GM12878 (cell line): ENCODE results near the gene ZSCAN22. TPM values are rescaled to one million over a fixed set of nuclear protein-coding genes. Genes with fewer than 3 reads are reported as not detected.

ENCODE experiments used
- CBX5 ChIP-seq: sonication (generic); IDR thresholded peaks from 2 replicates; pipeline ENCODE4 v1.6.1; 2016; ENCODE audit warnings: low read depth, moderate library complexity, mild to moderate bottlenecking, inconsistent platforms
- CREB1 ChIP-seq: IDR thresholded peaks from 2 replicates; pipeline ENCODE4 v1.6.1; 2012; ENCODE audit warnings: low read depth, mild to moderate bottlenecking, inconsistent platforms
- CREM ChIP-seq: IDR thresholded peaks from 2 replicates; pipeline ENCODE4 v1.6.1; 2014; ENCODE audit warnings: antibody characterized with exemption, low read depth
- DPF2 ChIP-seq: fragments of 450-650 bp; IDR thresholded peaks from 2 replicates; pipeline ENCODE4 v1.6.1; 2017; ENCODE audit warnings: mild to moderate bottlenecking
- ESRRA ChIP-seq: IDR thresholded peaks from 2 replicates; pipeline ENCODE4 v1.6.1; 2012; ENCODE audit warnings: mild to moderate bottlenecking, low read length, improper control_type of control experiment
- JUNB ChIP-seq: IDR thresholded peaks from 2 replicates; pipeline ENCODE4 v1.6.1; 2016; ENCODE audit warnings: antibody characterized with exemption, mild to moderate bottlenecking
- MEF2A ChIP-seq: IDR thresholded peaks from 2 replicates; pipeline ENCODE4 v1.6.1; 2011; ENCODE audit warnings: low read depth, mild to moderate bottlenecking, low read length, moderate library complexity; ENCODE audit not compliant: insufficient read depth
- MYB ChIP-seq: fragments of 150-350 bp; IDR thresholded peaks from 2 replicates; pipeline ENCODE4 v1.6.1; 2014; ENCODE audit warnings: mild to moderate bottlenecking, low read depth, low read length, borderline replicate concordance
- NR2F1 ChIP-seq: fragments of 450-650 bp; conservative IDR thresholded peaks from 2 replicates; pipeline ENCODE4 v1.6.1; 2017; ENCODE audit warnings: mild to moderate bottlenecking
- PAX5 ChIP-seq: IDR thresholded peaks from 2 replicates; pipeline ENCODE4 v1.6.1; 2011; ENCODE audit warnings: low read depth, low read length, borderline replicate concordance
- PKNOX1 ChIP-seq: fragments of 450-650 bp; IDR thresholded peaks from 2 replicates; pipeline ENCODE4 v1.6.1; 2016; ENCODE audit warnings: mild to moderate bottlenecking
- POLR2AphosphoS2 ChIP-seq: IDR thresholded peaks from 2 replicates; pipeline ENCODE4 v1.6.1; 2011; ENCODE audit warnings: low read depth, mild to moderate bottlenecking, low read length, improper control_type of control experiment, moderate library complexity
- RUNX3 ChIP-seq: IDR thresholded peaks from 2 replicates; pipeline ENCODE4 v1.6.1; 2012; ENCODE audit warnings: low read length, inconsistent platforms
- SKIL ChIP-seq: fragments of 450-650 bp; IDR thresholded peaks from 2 replicates; pipeline ENCODE4 v1.6.1; 2017; ENCODE audit warnings: mild to moderate bottlenecking, low read depth, inconsistent platforms; ENCODE audit not compliant: poor library complexity, severe bottlenecking
- TAF1 ChIP-seq: IDR thresholded peaks from 2 replicates; pipeline ENCODE4 v1.6.1; 2011; ENCODE audit warnings: mild to moderate bottlenecking, low read depth, low read length, borderline replicate concordance
- TCF12 ChIP-seq: IDR thresholded peaks from 2 replicates; pipeline ENCODE4 v1.6.1; 2011; ENCODE audit warnings: low read depth, mild to moderate bottlenecking, low read length
- ZNF274 ChIP-seq: IDR thresholded peaks from one replicate; pipeline ENCODE4 v1.8.0; 2011; ENCODE audit not compliant: insufficient read length, insufficient read depth
- ZNF687 ChIP-seq: fragments of 450-650 bp; IDR thresholded peaks from 2 replicates; pipeline ENCODE4 v1.6.1; 2017; ENCODE audit warnings: mild to moderate bottlenecking, moderate library complexity
- polyA plus RNA-seq, 11 experiments: library from polyadenylated mRNA; depleted of rRNA in 4 of 11; unstranded in 6 of 11; stranded (reverse) in 5 of 11; fragments of >200 nt; fragmentation: Nextera tagmentation in 4 of 11; fragmentation: Illumina TruSeq in 1 of 11; extraction: Ambion mirVana in 4 of 11; extraction: Trizol in 1 of 11; gene quantifications; 1 replicate in 1 of 11; 2 replicates in 10 of 11; pipeline versions ENCODE4 v1.2.1 to v1.2.3, GENCODE V29; 2011 to 2016; ENCODE audit warnings: inconsistent platforms in 2 of 11, missing spikeins in 2 of 11, low read depth in 1 of 11
- total RNA-seq, 4 experiments: library from RNA; depleted of rRNA in 3 of 4; stranded (reverse); fragments of >200 nt in 3 of 4; fragmentation: Illumina TruSeq in 1 of 4; extraction: Trizol in 1 of 4; gene quantifications; 2 replicates each; pipeline versions ENCODE4 v1.2.1 to v1.2.3, GENCODE V29; 2013 to 2021
- TF ChIP-seq, protein P1 (sequence below): fragments of 450-650 bp; IDR thresholded peaks from 2 replicates; pipeline ENCODE4 v1.6.1; 2017; ENCODE audit warnings: mild to moderate bottlenecking
- TF ChIP-seq, protein P2 (sequence below): IDR thresholded peaks from 2 replicates; pipeline ENCODE4 v1.6.1; 2011; ENCODE audit warnings: mild to moderate bottlenecking, low read depth, low read length, moderate library complexity; ENCODE audit not compliant: insufficient replicate concordance

ZSCAN22 gene
- total and polyA plus RNA-seq, 10 of the 15 experiments (the other 5 are each of a cell fraction or from before 2014, with no cell fraction given): 0.49 to 3.9 (median 2.6) TPM

DNA sequence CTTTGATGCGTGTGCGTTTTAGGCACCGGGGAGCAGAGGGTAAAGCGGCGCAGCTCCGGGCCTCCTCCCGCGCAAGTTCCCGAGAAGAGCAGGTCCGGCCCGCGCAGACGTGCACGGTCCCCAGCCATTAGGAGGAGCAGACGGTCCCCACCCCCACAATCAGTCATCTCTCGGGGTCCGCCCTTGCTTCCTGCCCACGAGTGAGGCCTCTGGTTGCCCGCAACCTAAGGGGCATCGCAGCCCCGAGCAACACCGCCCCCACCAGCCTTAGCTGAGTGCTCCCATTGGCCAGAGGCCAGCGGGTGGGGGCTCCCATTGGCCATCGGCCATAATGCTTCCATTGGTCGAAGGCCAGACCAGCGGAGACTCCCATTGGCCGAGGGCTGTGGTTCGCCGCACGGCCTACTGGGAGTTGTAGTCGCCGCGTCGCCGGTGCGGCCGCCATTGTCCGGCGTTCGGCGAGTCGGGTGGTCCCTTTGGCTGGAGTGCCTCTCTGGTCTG, 48.2 kb upstream of the ZSCAN22 start, which contains the start of gene ZNF8 (continued):
- TF ChIP-seq ZNF687: peak; percentile 50
- TF ChIP-seq ZNF274: no peak
- TF ChIP-seq MEF2A: peak; percentile 60; the same call in 1 of the 2 replicates
- TF ChIP-seq SKIL: peak; percentile 29
- TF ChIP-seq ESRRA: no peak
- peak; percentile 60; the same call in 1 of the 2 replicates for TF ChIP-seq TCF12
- peak; percentile 61; the same call in 1 of the 2 replicates for TF ChIP-seq TAF1
- peak; percentile 53; the same call in 1 of the 2 replicates for TF ChIP-seq CREB1
- peak; percentile 80 for TF ChIP-seq RUNX3
- TF ChIP-seq PAX5: peak; percentile 48; the same call in 1 of the 2 replicates
- TF ChIP-seq DPF2: no peak
- peak; percentile 54; the same call in 1 of the 2 replicates for TF ChIP-seq CBX5
- TF ChIP-seq NR2F1: 0 out of 2 replicates have a peak, but pooled peaks have one; percentile 27
- peak; percentile 88 for TF ChIP-seq PKNOX1
- TF ChIP-seq, protein P1, sequence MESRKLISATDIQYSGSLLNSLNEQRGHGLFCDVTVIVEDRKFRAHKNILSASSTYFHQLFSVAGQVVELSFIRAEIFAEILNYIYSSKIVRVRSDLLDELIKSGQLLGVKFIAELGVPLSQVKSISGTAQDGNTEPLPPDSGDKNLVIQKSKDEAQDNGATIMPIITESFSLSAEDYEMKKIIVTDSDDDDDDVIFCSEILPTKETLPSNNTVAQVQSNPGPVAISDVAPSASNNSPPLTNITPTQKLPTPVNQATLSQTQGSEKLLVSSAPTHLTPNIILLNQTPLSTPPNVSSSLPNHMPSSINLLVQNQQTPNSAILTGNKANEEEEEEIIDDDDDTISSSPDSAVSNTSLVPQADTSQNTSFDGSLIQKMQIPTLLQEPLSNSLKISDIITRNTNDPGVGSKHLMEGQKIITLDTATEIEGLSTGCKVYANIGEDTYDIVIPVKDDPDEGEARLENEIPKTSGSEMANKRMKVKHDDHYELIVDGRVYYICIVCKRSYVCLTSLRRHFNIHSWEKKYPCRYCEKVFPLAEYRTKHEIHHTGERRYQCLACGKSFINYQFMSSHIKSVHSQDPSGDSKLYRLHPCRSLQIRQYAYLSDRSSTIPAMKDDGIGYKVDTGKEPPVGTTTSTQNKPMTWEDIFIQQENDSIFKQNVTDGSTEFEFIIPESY: no peak
- no peak; the same call in 1 of the 2 replicates for TF ChIP-seq JUNB
- TF ChIP-seq POLR2AphosphoS2: peak; percentile 93
- TF ChIP-seq, protein P2, sequence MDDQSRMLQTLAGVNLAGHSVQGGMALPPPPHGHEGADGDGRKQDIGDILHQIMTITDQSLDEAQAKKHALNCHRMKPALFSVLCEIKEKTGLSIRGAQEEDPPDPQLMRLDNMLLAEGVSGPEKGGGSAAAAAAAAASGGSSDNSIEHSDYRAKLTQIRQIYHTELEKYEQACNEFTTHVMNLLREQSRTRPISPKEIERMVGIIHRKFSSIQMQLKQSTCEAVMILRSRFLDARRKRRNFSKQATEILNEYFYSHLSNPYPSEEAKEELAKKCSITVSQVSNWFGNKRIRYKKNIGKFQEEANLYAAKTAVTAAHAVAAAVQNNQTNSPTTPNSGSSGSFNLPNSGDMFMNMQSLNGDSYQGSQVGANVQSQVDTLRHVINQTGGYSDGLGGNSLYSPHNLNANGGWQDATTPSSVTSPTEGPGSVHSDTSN: no peak
- TF ChIP-seq CREM: peak; percentile 47; the same call in 1 of the 2 replicates
- no peak for TF ChIP-seq MYB
